Activated CD4-positive, alpha-beta T cell treated with anti-CD3 and anti-CD28 coated beads for 24 hours (primary cell): ENCODE data around the gene LRP1B.
"Not testable (repeated sequence)": the region's sequence is repeated elsewhere in the genome, so short reads cannot be mapped to it uniquely, and the experiment has no call there.

Source experiments
- DNase-seq, 2 donors: peaks; one replicate each; pipeline ENCODE4 v3.0.0-alpha.2; 2020; ENCODE audit warnings: low read depth in 2 of 2

The LRP1B gene

GRCh38 chr2:140552634-140553033 is 1578.2 kb downstream of the LRP1B start:
- no peak for DNase-seq

- DNase-seq: no peak
These were observed 1579.5 kb downstream of the LRP1B start for GRCh38 chr2:140551287-140551686.

GRCh38 chr2:140550821-140551220 is 1580.0 kb downstream of the LRP1B start:
- no peak for DNase-seq

- DNase-seq: not testable (repeated sequence)
These were observed 1586.0 kb downstream of the LRP1B start for GRCh38 chr2:140544769-140545168.

GRCh38 chr2:140542627-140543026 is 1588.2 kb downstream of the LRP1B start:
- DNase-seq: no peak

GRCh38 chr2:140539242-140539875 is 1591.5 kb downstream of the LRP1B start:
- no peak for DNase-seq

GRCh38 chr2:140529706-140530105 is 1601.1 kb downstream of the LRP1B start:
- no peak for DNase-seq

GRCh38 chr2:140528982-140529381 is 1601.8 kb downstream of the LRP1B start:
- DNase-seq: no peak

- no peak for DNase-seq
These were observed 1604.2 kb downstream of the LRP1B start for GRCh38 chr2:140526575-140526974.

GRCh38 chr2:140512106-140512505 is 1618.7 kb downstream of the LRP1B start:
- DNase-seq: no peak

GRCh38 chr2:140509765-140510164 is 1621.1 kb downstream of the LRP1B start:
- no peak for DNase-seq

- DNase-seq: no peak
These were observed 1622.1 kb downstream of the LRP1B start for GRCh38 chr2:140508756-140509155.

GRCh38 chr2:140506606-140507005 is 1624.2 kb downstream of the LRP1B start:
- DNase-seq: no peak

- no peak for DNase-seq
These were observed 1626.2 kb downstream of the LRP1B start for GRCh38 chr2:140504601-140505000.

- no peak for DNase-seq
These were observed 1627.7 kb downstream of the LRP1B start for GRCh38 chr2:140502951-140503630.

- DNase-seq: no peak
These were observed 1632.5 kb downstream of the LRP1B start for GRCh38 chr2:140498360-140498759.

- DNase-seq: no peak
These were observed 1634.1 kb downstream of the LRP1B start for GRCh38 chr2:140496714-140497113.

GRCh38 chr2:140491876-140492275 is 1638.9 kb downstream of the LRP1B start:
- no peak for DNase-seq

GRCh38 chr2:140489193-140489592 is 1641.6 kb downstream of the LRP1B start:
- no peak for DNase-seq

GRCh38 chr2:140481136-140481535 is 1649.7 kb downstream of the LRP1B start:
- no peak for DNase-seq

GRCh38 chr2:140473851-140474250 is 1657.0 kb downstream of the LRP1B start:
- DNase-seq: no peak

GRCh38 chr2:140472676-140473075 is 1658.1 kb downstream of the LRP1B start:
- no peak for DNase-seq

- DNase-seq: no peak
These were observed 1665.5 kb downstream of the LRP1B start for GRCh38 chr2:140465301-140465700.

- no peak for DNase-seq
These were observed 1667.8 kb downstream of the LRP1B start for GRCh38 chr2:140462990-140463389.
